ENCODE results near the gene PLEKHG2. TPM values are rescaled to one million over a fixed set of nuclear protein-coding genes. Genes with fewer than 3 reads are reported as not detected.

The PLEKHG2 gene
- 4.8 and 20.1 TPM in 2 replicates for total RNA-seq

DNA sequence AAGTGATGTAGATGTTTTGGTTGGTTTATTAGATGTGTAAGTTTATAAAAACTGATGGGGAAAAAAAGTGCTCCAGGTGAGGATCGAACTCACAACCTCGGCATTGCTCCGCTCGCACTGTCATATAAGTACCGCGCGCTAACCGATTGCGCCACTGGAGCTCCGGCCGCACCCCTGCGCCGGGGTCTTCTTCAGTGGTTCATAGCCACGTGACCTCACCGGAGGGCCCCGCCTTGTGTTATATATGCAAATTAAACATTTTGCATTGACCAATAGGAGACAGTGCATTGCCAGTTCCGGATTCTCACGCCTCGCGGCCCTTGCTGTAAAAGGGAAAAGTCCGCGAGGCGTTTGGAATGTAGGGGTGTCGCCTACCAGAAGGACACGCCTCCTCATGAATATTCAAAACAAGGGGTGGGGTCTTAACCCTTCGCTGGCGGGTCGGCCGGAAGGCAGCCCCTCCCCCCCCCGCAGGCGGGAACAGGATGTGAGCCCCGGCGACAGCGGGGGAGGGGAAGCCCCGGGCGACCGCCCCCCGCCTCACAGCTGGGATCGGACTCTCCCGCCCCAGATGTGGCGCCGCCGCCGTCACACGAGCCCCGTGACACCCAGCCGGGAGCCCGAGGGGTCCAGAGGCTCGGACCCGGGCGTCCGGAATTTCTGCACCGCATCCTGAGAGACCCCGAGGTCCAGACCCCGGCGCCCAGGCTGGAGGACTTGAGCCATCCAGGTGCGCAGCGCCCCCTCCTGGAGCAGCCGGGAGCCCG is at the start of gene PLEKHG2:
TSS of gene PLEKHG2 (plus strand) at position 570 of the 767 bp plus-strand sequence. CDS start 1,418 bp downstream, outside the sequence.

DNA sequence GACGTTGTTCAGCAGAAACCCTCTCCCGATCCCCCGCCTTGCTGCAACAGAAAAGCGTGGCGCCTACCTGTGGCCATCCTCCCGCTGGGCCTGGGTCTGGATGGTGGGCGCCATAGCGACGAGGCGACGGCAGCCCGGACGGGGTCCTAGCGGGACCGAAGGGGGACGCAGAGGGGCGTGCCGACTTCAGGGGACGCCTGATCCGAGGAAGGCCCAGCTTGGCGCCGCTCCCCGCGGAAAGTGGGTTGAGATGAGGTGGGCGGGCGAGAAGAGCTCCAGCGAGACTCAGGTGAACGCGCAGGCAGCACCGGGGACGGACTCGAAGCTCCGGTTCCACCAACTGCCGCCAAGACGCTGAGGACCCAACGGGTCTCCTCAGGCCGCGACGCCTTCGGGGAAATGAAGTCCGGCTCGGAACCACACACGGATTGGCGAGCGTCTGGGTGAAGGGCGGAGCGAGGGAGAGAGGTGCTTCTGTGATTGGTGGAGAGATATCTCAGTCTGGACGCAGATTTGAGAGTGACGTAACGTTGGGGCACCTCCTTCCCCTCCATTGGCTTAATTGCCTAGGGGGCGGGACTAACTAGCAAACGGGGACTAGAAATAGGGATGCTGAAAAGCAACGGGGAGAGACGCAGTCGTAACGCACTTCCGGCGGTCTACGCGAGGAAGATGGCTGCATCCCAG is 21.6 kb upstream of the PLEKHG2 start, which contains the start of the genes MED29 and PAF1:
TSS of gene MED29 (plus strand) at position 628 of the 687 bp plus-strand sequence. CDS start at position 673, 45 bp downstream.
TSS of gene PAF1 (minus strand) at position 356 of the 687 bp plus-strand sequence. CDS start at position 114, 242 bp downstream.

GRCh38 chr19:39406656-39407409 is 5.6 kb upstream of the PLEKHG2 start, which contains the start of gene ZFP36:
Gene ZFP36, plus strand, starts transcription at chr19:39406847. Its CDS starts 58 bp downstream, at chr19:39406905.

DNA sequence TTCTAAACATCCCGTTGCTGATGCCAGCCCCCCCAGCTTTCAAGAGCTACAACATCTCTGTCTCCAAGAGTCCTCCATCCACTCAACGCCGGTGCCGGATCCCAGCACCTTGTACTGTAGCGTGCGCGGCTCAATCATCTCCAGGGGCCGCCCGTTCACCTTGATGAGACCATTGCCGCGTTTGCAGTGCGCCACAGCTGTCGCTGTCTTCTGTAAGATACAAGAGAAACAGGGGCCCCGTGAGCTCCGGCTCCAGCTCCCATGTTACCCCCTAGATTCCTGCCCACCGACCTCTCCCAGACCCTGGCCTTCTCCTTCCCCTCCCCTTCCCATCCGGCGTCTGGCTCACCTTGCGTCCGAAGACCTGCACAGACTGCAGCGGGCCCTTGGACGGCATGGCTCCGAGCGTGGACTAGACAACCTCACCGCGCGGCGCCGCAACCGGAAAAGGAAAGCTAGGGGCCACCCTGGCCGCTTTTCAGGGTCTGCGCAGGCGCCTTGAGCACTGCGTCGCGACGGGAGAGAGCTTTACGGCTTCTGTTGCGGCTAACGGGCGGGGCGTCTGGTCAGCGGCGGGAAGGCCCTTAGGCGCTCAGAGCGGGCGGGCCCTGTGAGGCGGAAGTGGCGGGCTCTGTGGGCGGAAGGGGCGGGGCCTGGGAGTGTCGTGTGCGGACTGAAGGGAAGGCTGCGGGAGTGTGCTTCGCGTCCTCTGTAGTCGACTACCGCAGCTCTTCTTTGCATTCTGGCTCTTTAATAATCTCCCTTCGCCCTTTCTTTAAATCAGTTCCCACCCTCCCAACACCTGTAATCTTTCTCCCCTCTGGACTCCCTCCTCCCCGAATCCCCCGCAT is 23.3 kb downstream of the PLEKHG2 start, which contains the start of gene RPS16:
TSS of gene RPS16 (minus strand) at position 451 of the 851 bp plus-strand sequence. CDS start at position 397, 54 bp downstream.

GRCh38 chr19:39445196-39446111 is 33.0 kb downstream of the PLEKHG2 start, which contains the start of gene SUPT5H:
Gene SUPT5H, plus strand, starts transcription at chr19:39445582. Its CDS starts 309 bp downstream, at chr19:39445891.

Other genes with a start within 250 kb of the PLEKHG2 start
- gene NCCRP1, start 215.7 kb upstream of the PLEKHG2 start, total RNA-seq, result 8.9 and 9.3 TPM in 2 replicates
- not detected in 2 replicates for gene SYCN, start 208.4 kb upstream of the PLEKHG2 start, total RNA-seq
- not detected in 2 replicates for gene IFNL3, start 167.7 kb upstream of the PLEKHG2 start, total RNA-seq
- not detected in 2 replicates for gene IFNL4, start 163.8 kb upstream of the PLEKHG2 start, total RNA-seq
- not detected in 2 replicates for gene IFNL2, start 144.3 kb upstream of the PLEKHG2 start, total RNA-seq
- gene IFNL1, start 116.3 kb upstream of the PLEKHG2 start, total RNA-seq, result not detected in 2 replicates
- gene LRFN1, start 91.8 kb upstream of the PLEKHG2 start, total RNA-seq, result under 0.01 and 0.28 TPM in 2 replicates
- not detected in 2 replicates for gene GMFG, start 76.6 kb upstream of the PLEKHG2 start, total RNA-seq
- gene SAMD4B, start 70.2 kb upstream of the PLEKHG2 start, total RNA-seq, result 27.7 and 86.7 TPM in 2 replicates
- gene PAF1, start 21.6 kb upstream of the PLEKHG2 start, total RNA-seq, result 36.4 and 40.0 TPM in 2 replicates
- gene MED29, start 21.3 kb upstream of the PLEKHG2 start, total RNA-seq, result 13.7 TPM in 2 replicates
- gene ZFP36, start 5.8 kb upstream of the PLEKHG2 start, total RNA-seq, result 6.5 and 14.8 TPM in 2 replicates
- gene RPS16, start 23.3 kb downstream of the PLEKHG2 start, total RNA-seq, result 143 and 397 TPM in 2 replicates
- gene SUPT5H, start 32.9 kb downstream of the PLEKHG2 start, total RNA-seq, result 39.0 and 69.6 TPM in 2 replicates
- gene TIMM50, start 68.2 kb downstream of the PLEKHG2 start, total RNA-seq, result 52.6 and 82.4 TPM in 2 replicates
- 0.07 and 0.34 TPM in 2 replicates for gene DLL3, start 86.3 kb downstream of the PLEKHG2 start, total RNA-seq
- gene SELENOV, start 102.5 kb downstream of the PLEKHG2 start, total RNA-seq, result not detected in 2 replicates
- gene EID2B, start 120.2 kb downstream of the PLEKHG2 start, total RNA-seq, result 0.71 and 1.0 TPM in 2 replicates
- 5.4 and 8.5 TPM in 2 replicates for gene EID2, start 127.5 kb downstream of the PLEKHG2 start, total RNA-seq
- not detected in 2 replicates for gene LGALS13, start 189.9 kb downstream of the PLEKHG2 start, total RNA-seq
- not detected in 2 replicates for gene LGALS16, start 243.2 kb downstream of the PLEKHG2 start, total RNA-seq

All from nasal cavity respiratory epithelium epithelial cell of viscerocranial mucosa (primary cell).